WTC11 (cell line): Measurements from ENCODE around the gene PRF1.

Experiments used
- ESRRA ChIP-seq: sonication (generic); formaldehyde crosslinking; IDR thresholded peaks from 2 replicates; pipeline ENCODE4 v1.8.1; 2022; ENCODE audit warnings: mild to moderate bottlenecking, missing genetic modification reagents, borderline replicate concordance
- JUN ChIP-seq: sonication (generic); formaldehyde crosslinking; IDR thresholded peaks from 2 replicates; pipeline ENCODE4 v1.8.0; 2023; ENCODE audit warnings: mild to moderate bottlenecking, missing genetic modification reagents
- RORB ChIP-seq: fragments of 250-450 bp; sonication (Bioruptor Pico); IDR thresholded peaks from 2 replicates; pipeline ENCODE4 v1.9.0; 2021; ENCODE audit warnings: mild to moderate bottlenecking
- TF ChIP-seq, protein P1 (sequence below): sonication (generic); formaldehyde crosslinking; IDR thresholded peaks from 2 replicates; pipeline ENCODE4 v1.8.1; 2022; ENCODE audit warnings: mild to moderate bottlenecking, moderate library complexity, missing genetic modification reagents
- TF ChIP-seq, protein P2 (sequence below): fragments of 200-600 bp; IDR thresholded peaks from 2 replicates; pipeline ENCODE4 v1.8.0; 2022; ENCODE audit warnings: antibody characterized with exemption
- TF ChIP-seq, protein P3 (sequence below): sonication (generic); formaldehyde crosslinking; IDR thresholded peaks from 2 replicates; pipeline ENCODE4 v1.8.1; 2023; ENCODE audit warnings: mild to moderate bottlenecking, missing genetic modification reagents, moderate library complexity
- TF ChIP-seq, protein P4 (sequence below): sonication (generic); formaldehyde crosslinking; IDR thresholded peaks from 2 replicates; pipeline ENCODE4 v1.8.1; 2022; ENCODE audit warnings: low read depth, missing genetic modification reagents, borderline replicate concordance
- TF ChIP-seq, protein P5 (sequence below): sonication (generic); formaldehyde crosslinking; IDR thresholded peaks from 2 replicates; pipeline ENCODE4 v1.8.1; 2022; ENCODE audit warnings: mild to moderate bottlenecking, missing genetic modification reagents, moderate library complexity, borderline replicate concordance

DNA sequence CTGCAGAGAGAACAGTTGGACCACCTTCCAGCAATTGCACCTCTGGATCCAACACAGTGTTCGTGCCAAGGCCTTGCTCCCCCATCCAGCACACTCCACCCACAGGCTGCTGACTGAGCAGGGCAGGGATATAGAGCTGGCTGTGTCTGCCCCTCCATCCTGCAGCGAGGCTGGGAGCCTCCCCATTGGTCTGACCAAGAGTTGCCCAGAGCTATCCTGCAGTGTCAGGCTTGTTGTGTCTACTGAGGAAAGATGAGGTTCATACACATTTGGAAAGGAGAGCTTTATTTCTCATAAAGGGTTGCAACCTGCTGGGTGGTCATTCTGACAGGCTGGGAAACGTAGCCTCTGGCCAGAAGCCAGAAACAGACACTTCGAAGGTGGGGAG, 27.1 kb downstream of the PRF1 start:
- TF ChIP-seq, protein P1, sequence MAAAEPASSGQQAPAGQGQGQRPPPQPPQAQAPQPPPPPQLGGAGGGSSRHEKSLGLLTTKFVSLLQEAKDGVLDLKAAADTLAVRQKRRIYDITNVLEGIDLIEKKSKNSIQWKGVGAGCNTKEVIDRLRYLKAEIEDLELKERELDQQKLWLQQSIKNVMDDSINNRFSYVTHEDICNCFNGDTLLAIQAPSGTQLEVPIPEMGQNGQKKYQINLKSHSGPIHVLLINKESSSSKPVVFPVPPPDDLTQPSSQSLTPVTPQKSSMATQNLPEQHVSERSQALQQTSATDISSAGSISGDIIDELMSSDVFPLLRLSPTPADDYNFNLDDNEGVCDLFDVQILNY (CRISPR knock-in tag), result no peak
- TF ChIP-seq, protein P2, sequence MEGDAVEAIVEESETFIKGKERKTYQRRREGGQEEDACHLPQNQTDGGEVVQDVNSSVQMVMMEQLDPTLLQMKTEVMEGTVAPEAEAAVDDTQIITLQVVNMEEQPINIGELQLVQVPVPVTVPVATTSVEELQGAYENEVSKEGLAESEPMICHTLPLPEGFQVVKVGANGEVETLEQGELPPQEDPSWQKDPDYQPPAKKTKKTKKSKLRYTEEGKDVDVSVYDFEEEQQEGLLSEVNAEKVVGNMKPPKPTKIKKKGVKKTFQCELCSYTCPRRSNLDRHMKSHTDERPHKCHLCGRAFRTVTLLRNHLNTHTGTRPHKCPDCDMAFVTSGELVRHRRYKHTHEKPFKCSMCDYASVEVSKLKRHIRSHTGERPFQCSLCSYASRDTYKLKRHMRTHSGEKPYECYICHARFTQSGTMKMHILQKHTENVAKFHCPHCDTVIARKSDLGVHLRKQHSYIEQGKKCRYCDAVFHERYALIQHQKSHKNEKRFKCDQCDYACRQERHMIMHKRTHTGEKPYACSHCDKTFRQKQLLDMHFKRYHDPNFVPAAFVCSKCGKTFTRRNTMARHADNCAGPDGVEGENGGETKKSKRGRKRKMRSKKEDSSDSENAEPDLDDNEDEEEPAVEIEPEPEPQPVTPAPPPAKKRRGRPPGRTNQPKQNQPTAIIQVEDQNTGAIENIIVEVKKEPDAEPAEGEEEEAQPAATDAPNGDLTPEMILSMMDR, result no peak
- TF ChIP-seq, protein P3, sequence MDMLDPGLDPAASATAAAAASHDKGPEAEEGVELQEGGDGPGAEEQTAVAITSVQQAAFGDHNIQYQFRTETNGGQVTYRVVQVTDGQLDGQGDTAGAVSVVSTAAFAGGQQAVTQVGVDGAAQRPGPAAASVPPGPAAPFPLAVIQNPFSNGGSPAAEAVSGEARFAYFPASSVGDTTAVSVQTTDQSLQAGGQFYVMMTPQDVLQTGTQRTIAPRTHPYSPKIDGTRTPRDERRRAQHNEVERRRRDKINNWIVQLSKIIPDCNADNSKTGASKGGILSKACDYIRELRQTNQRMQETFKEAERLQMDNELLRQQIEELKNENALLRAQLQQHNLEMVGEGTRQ, result no peak
- TF ChIP-seq, protein P4, sequence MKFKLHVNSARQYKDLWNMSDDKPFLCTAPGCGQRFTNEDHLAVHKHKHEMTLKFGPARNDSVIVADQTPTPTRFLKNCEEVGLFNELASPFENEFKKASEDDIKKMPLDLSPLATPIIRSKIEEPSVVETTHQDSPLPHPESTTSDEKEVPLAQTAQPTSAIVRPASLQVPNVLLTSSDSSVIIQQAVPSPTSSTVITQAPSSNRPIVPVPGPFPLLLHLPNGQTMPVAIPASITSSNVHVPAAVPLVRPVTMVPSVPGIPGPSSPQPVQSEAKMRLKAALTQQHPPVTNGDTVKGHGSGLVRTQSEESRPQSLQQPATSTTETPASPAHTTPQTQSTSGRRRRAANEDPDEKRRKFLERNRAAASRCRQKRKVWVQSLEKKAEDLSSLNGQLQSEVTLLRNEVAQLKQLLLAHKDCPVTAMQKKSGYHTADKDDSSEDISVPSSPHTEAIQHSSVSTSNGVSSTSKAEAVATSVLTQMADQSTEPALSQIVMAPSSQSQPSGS (CRISPR knock-in tag), result no peak
- TF ChIP-seq RORB (no peak), ESRRA (CRISPR knock-in tag) (no peak), JUN (no peak)
- TF ChIP-seq, protein P5, sequence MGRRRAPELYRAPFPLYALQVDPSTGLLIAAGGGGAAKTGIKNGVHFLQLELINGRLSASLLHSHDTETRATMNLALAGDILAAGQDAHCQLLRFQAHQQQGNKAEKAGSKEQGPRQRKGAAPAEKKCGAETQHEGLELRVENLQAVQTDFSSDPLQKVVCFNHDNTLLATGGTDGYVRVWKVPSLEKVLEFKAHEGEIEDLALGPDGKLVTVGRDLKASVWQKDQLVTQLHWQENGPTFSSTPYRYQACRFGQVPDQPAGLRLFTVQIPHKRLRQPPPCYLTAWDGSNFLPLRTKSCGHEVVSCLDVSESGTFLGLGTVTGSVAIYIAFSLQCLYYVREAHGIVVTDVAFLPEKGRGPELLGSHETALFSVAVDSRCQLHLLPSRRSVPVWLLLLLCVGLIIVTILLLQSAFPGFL (CRISPR knock-in tag), result no peak
